Muscle layer of colon (tissue), 2 donors: ENCODE results near the gene BDP1.
"Not testable (repeated sequence)": the region's sequence is repeated elsewhere in the genome, so short reads cannot be mapped to it uniquely, and the experiment has no call there.

Experiments used
- H3K27ac ChIP-seq: one replicate; pipeline ENCODE4 v1.7.0; 2013; ENCODE audit warnings: low read depth, mild to moderate bottlenecking, low read length, moderate library complexity
- H3K27me3 ChIP-seq, 2 donors: one replicate each; pipeline ENCODE4 v1.7.0; 2013; ENCODE audit warnings: low read length in 2 of 2, mild to moderate bottlenecking in 2 of 2; ENCODE audit not compliant: insufficient read depth in 2 of 2, control insufficient read depth in 1 of 2
- H3K36me3 ChIP-seq: one replicate; pipeline ENCODE4 v1.7.0; 2013; ENCODE audit warnings: mild to moderate bottlenecking, low read length; ENCODE audit not compliant: insufficient read depth
- H3K4me1 ChIP-seq: one replicate; pipeline ENCODE4 v1.7.0; 2013; ENCODE audit warnings: mild to moderate bottlenecking, low read length; ENCODE audit not compliant: insufficient read depth
- H3K4me3 ChIP-seq, 2 donors: one replicate each; pipeline ENCODE4 v1.7.0; 2013; ENCODE audit warnings: low read length in 2 of 2, low read depth in 1 of 2, mild to moderate bottlenecking in 1 of 2, moderate library complexity in 1 of 2
- H3K9ac ChIP-seq: one replicate; pipeline ENCODE4 v1.7.0; 2013; ENCODE audit warnings: low read length
- H3K9me3 ChIP-seq: one replicate; pipeline ENCODE4 v1.7.0; 2013; ENCODE audit warnings: mild to moderate bottlenecking, low read length
- donor health status: abdominal sarcoma.
- donor health status: Adenocarcinoma of cecum.

Gene BDP1

DNA sequence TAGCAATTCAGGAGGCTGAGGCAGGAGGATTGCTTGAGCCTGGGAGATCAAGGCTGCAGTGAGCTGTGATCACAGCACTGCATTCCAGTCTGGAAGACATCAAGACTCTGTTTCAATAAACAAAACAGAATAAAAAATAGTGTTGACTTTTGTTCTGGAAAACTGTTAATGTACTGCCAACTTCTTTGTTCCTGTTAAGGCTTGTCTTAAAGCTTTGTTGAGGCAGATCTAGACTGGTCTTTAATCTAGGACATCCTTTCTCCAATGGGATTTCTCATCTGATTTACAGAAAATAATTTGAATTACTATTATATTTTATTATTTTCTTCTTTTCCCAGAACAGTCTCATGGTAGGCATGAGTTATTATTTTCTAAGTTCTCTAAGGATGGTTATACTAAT, 26.0 kb downstream of the BDP1 start:
- Histone ChIP-seq H3K36me3 (peaks cover 25% of the 10 kb centered on the region), H3K9me3 (no peaks in the 10 kb centered on the region), H3K27ac (no peak overlapping the region), H3K27me3 (no peaks in the 10 kb centered on the region), H3K4me1 (peaks cover 10% of the 10 kb centered on the region), H3K4me3 (no peak overlapping the region), H3K9ac (no peak overlapping the region)

DNA sequence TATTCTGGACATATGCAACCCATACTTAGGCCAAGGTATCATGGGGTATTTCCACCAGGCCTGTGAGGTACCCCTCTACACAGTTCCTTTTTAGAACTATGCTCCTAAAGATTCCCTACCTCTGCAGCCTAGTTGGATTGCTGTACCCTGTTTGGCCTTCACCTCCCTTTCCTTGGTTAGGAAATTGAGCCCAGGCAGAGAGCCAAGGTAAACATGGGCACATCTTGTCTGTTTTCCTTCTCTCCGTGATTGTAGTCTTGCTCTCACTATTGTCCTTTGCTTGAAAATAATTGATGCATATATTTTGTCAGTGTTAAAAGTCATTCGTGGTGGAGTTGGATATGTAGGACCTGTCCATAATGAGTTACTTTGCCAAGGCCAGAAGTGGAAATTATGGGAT, 26.7 kb downstream of the BDP1 start:
- Histone ChIP-seq H3K4me1 (peaks cover 10% of the 10 kb centered on the region), H3K9me3 (no peaks in the 10 kb centered on the region), H3K36me3 (peaks cover 30% of the 10 kb centered on the region), H3K4me3 (no peak overlapping the region), H3K27me3 (no peaks in the 10 kb centered on the region), H3K27ac (no peak overlapping the region), H3K9ac (no peak overlapping the region)

- H3K36me3 ChIP-seq: peaks cover 40% of the 10 kb centered on the region
- H3K4me3 ChIP-seq: no peak overlapping the region
- H3K27ac ChIP-seq: no peak overlapping the region
These were observed 27.9 kb downstream of the BDP1 start for GRCh38 chr5:71483355-71483754.

GRCh38 chr5:71492817-71493615, 37.6 kb downstream of the BDP1 start:
- no peaks in the 10 kb centered on the region for H3K4me1 ChIP-seq
- H3K36me3 ChIP-seq: peaks cover 46% of the 10 kb centered on the region
- H3K9ac ChIP-seq: no peak overlapping the region
- H3K27me3 ChIP-seq: no peaks in the 10 kb centered on the region
- H3K27ac ChIP-seq: no peak overlapping the region
- H3K9me3 ChIP-seq: no peaks in the 10 kb centered on the region
- H3K4me3 ChIP-seq: no peak overlapping the region

More at GRCh38 chr5:71483355-71483754, 27.9 kb downstream of the BDP1 start:
- Histone ChIP-seq H3K9ac (no peak overlapping the region), H3K9me3 (no peaks in the 10 kb centered on the region), H3K27me3 (no peaks in the 10 kb centered on the region), H3K4me1 (peaks cover 10% of the 10 kb centered on the region)

GRCh38 chr5:71494202-71494601, 38.8 kb downstream of the BDP1 start:
- not testable (repeated sequence) for H3K9ac ChIP-seq, H3K9me3 ChIP-seq, H3K4me3 ChIP-seq, H3K27ac ChIP-seq, H3K4me1 ChIP-seq, H3K27me3 ChIP-seq
- peaks cover 48% of the 10 kb centered on the region for H3K36me3 ChIP-seq

GRCh38 chr5:71498756-71499155, 43.3 kb downstream of the BDP1 start:
- H3K9me3 ChIP-seq, H3K27ac ChIP-seq, H3K4me1 ChIP-seq, H3K4me3 ChIP-seq, H3K9ac ChIP-seq, H3K27me3 ChIP-seq: not testable (repeated sequence)
- peaks cover 13% of the 10 kb centered on the region for H3K36me3 ChIP-seq

DNA sequence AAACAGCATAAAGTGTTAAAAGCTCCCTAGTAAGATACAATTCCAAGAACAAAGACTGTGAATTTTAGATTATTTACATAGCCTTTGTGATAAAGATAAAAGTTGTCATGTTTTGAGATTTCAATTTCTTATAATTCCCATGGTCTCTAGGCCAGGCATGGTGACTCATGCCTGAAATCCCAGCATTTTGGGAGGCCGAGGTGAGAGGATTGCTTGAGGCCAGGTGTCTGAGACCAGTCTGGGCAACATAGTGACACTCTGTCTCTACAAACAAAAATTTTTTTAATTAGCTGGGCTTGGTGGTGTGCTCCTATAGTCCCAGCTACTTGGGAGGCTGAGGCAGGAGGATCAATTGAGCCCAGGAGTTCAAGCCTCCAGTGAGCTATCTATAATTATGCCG, 48.1 kb downstream of the BDP1 start:
- Histone ChIP-seq H3K9me3 (no peaks in the 10 kb centered on the region), H3K4me3 (no peak overlapping the region), H3K9ac (no peak overlapping the region), H3K4me1 (no peaks in the 10 kb centered on the region), H3K36me3 (peaks cover 27% of the 10 kb centered on the region), H3K27me3 (no peaks in the 10 kb centered on the region), H3K27ac (no peak overlapping the region)

GRCh38 chr5:71522151-71522550, 66.7 kb downstream of the BDP1 start:
- H3K9ac ChIP-seq: no peak overlapping the region
- H3K4me3 ChIP-seq: no peak overlapping the region
- H3K9me3 ChIP-seq: no peaks in the 10 kb centered on the region
- H3K27me3 ChIP-seq: no peaks in the 10 kb centered on the region
- peaks cover 37% of the 10 kb centered on the region for H3K36me3 ChIP-seq
- no peak overlapping the region for H3K27ac ChIP-seq
- no peaks in the 10 kb centered on the region for H3K4me1 ChIP-seq

DNA sequence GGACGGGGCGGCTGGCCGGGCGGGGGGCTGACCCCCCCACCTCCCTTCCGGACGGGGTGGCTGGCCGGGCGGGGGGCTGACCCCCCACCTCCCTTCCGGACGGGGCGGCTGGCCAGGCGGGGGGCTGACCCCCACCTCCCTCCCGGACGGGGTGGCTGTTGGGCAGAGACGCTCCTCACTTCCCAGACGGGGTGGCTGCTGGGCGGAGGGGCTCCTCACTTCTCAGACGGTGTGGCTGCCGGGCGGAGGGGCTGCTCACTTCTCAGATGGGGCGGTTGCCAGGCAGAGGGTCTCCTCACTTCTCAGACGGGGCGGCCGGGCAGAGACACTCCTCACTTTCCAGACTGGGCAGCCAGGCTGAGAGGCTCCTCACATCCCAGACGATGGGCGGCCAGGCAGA, 70.2 kb downstream of the BDP1 start:
- H3K36me3 ChIP-seq: peaks cover 25% of the 10 kb centered on the region
- H3K4me1 ChIP-seq, H3K27ac ChIP-seq, H3K27me3 ChIP-seq, H3K9ac ChIP-seq, H3K9me3 ChIP-seq, H3K4me3 ChIP-seq: not testable (repeated sequence)

GRCh38 chr5:71528206-71528605, 72.8 kb downstream of the BDP1 start:
- H3K4me3 ChIP-seq: no peak overlapping the region
- peaks cover 18% of the 10 kb centered on the region for H3K36me3 ChIP-seq
- no peaks in the 10 kb centered on the region for H3K9me3 ChIP-seq
- H3K4me1 ChIP-seq: no peaks in the 10 kb centered on the region
- no peaks in the 10 kb centered on the region for H3K27me3 ChIP-seq
- no peak overlapping the region for H3K27ac ChIP-seq
- H3K9ac ChIP-seq: no peak overlapping the region

DNA sequence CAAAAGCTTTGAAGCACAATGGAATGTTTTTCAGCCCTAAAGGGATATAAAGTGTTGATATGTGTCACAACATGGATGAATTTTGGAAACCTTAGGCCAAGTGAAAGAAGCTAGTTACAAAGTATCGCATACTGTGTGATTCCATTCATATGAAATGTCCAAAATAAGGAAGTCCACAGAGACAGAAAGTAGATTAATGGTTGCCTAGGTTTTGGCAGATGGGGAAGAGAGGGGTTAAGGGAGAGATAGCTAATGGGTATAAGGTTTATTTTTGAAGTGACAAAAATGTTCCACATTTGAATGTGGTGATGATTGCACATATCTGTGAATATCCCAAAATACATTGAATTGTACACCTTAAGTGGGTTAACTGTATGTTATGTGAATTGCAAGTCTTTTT, 74.2 kb downstream of the BDP1 start:
- Histone ChIP-seq H3K4me1 (no peaks in the 10 kb centered on the region), H3K27me3 (no peaks in the 10 kb centered on the region), H3K9me3 (no peaks in the 10 kb centered on the region), H3K9ac (no peak overlapping the region), H3K27ac (no peak overlapping the region), H3K4me3 (no peak overlapping the region), H3K36me3 (peaks cover 10% of the 10 kb centered on the region)

DNA sequence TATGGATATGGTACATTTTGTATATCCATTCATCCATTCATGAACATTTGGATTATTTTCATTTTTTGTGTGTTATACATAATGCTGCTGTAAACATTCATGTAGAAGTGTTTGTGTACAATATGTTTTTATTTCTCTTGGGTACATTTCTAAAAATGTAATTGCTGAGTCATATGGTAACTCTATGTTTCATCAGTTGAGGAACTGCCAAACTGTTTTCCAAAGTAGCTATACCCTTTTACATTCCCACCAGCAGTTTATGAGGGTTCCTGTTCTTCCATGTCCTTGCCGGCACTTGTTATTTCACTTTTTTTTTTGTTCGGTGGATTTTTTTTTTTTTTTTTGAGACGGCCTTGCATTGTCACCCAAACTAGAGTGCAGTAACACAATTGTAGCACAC, 77.7 kb downstream of the BDP1 start:
- Histone ChIP-seq H3K9me3 (no peaks in the 10 kb centered on the region), H3K4me3 (no peak overlapping the region), H3K27ac (no peak overlapping the region), H3K36me3 (peaks cover 10% of the 10 kb centered on the region), H3K4me1 (no peaks in the 10 kb centered on the region), H3K9ac (no peak overlapping the region), H3K27me3 (no peaks in the 10 kb centered on the region)
